SU-DHL-6 (cell line): ENCODE results near the gene WASF1.

Experiments
- EZH2phosphoT487 ChIP-seq: fragments of 200-600 bp; sonication (generic), shearing (Covaris generic); conservative IDR thresholded peaks from 2 replicates; pipeline ENCODE4 v1.6.1; 2018; ENCODE audit warnings: mild to moderate bottlenecking, antibody characterized with exemption, low read length, moderate library complexity, mixed read lengths
- TF ChIP-seq, protein P1 (sequence below): fragments of 200-600 bp; sonication (generic); IDR thresholded peaks from one replicate; pipeline ENCODE4 v1.5.1; 2017; ENCODE audit warnings: antibody characterized with exemption, mild to moderate bottlenecking, low read length, moderate library complexity; ENCODE audit not compliant: insufficient read depth, poor library complexity, severe bottlenecking

GRCh38 chr6:110102411-110102810 is 77.1 kb downstream of the WASF1 start:
- TF ChIP-seq, protein P1, sequence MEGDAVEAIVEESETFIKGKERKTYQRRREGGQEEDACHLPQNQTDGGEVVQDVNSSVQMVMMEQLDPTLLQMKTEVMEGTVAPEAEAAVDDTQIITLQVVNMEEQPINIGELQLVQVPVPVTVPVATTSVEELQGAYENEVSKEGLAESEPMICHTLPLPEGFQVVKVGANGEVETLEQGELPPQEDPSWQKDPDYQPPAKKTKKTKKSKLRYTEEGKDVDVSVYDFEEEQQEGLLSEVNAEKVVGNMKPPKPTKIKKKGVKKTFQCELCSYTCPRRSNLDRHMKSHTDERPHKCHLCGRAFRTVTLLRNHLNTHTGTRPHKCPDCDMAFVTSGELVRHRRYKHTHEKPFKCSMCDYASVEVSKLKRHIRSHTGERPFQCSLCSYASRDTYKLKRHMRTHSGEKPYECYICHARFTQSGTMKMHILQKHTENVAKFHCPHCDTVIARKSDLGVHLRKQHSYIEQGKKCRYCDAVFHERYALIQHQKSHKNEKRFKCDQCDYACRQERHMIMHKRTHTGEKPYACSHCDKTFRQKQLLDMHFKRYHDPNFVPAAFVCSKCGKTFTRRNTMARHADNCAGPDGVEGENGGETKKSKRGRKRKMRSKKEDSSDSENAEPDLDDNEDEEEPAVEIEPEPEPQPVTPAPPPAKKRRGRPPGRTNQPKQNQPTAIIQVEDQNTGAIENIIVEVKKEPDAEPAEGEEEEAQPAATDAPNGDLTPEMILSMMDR: no peak
- no peak for TF ChIP-seq EZH2phosphoT487
